Measurements from ENCODE around the gene MDM4. TPM values are rescaled to one million over a fixed set of nuclear protein-coding genes. Genes with fewer than 3 reads are reported as not detected.
A peak's percentile ranks its signal among the peaks of the same experiment; 100 is the strongest.

Gene MDM4
- total RNA-seq, 4 donors from 2014 or later = 21.6 to 51.1 (median 28.5) TPM

DNA sequence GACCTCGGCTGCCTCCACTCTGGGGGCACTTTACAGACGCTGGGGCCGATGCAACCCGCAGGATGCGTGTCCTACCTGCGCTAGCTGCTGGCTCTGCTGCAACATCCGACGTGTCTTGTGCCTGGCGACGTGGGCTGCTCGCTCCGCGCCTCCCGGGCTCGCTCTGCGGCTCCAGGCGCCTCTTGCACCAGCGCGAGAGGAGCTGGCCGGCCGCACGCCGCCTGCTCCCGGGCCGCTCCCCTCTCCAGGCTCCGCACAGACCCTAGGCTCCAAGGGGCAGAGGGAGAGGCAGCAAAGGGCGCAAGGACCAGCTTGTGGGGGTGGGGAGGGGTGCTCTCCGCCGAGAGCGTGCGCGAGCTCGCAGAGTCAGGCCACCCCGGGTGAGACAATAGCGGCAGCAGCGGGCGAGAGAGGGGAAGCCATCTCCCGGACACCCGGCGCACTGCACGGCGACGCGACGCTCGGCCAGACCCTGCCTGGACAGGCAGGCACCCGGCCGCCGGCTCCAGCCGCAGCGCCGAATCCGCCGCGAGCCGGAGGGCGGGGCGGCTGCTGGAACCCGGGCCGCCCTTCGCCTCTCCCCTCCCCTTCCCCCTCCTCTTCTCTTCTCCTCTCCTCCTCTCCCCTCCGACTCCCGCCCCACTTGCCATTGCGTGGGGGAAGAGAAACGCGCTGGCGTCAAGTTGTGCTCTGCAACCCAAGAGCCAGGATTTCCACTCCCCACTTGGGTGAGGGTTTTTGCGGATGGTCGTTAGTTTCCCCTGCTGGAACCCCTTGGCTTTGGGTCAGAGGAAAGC lies 21.7 kb upstream of the MDM4 start, which contains the start of gene PIK3C2B:
Gene PIK3C2B, minus strand, starts transcription at position 525 of the 797 bp plus-strand sequence. CDS start 25,003 bp downstream, outside the sequence.
- Histone ChIP-seq H3K4me1 (peaks cover 29 to 54% (median 42%) of the 10 kb centered on the region in 4 donors), H3K9me3 (no peaks in the 10 kb centered on the region), H3K36me3 (no peaks in the 10 kb centered on the region), H3K4me3 (peak within 1 kb of the TSS; percentile 71 to 87 (median 83)), H3K27me3 (no peaks in the 10 kb centered on the region), H3K27ac (replicated peaks in 1 of 4) (peak within 1 kb of the TSS; percentile 85 to 95 (median 92))
- no peak for DNase-seq (ENCODE audit: extremely low spot score)
- 1% methylated on average over 29 of the region's 69 CpGs for WGBS
- intact Hi-C loops (cut with DNase I) = loop anchor here (2.0 kb wide), 1 partner anchor 48 kb away; no protein-coding TSS in a partner anchor
- TF ChIP-seq POLR2AphosphoS5 (IDR thresholded peaks at IDR 0.05) (peak; percentile 36 to 69), EP300 (IDR thresholded peaks at IDR 0.05) (no peak), POLR2A (IDR thresholded peaks at IDR 0.05; ENCODE audit: low read depth) (peak; percentile 26)
- TF ChIP-seq, protein P1, sequence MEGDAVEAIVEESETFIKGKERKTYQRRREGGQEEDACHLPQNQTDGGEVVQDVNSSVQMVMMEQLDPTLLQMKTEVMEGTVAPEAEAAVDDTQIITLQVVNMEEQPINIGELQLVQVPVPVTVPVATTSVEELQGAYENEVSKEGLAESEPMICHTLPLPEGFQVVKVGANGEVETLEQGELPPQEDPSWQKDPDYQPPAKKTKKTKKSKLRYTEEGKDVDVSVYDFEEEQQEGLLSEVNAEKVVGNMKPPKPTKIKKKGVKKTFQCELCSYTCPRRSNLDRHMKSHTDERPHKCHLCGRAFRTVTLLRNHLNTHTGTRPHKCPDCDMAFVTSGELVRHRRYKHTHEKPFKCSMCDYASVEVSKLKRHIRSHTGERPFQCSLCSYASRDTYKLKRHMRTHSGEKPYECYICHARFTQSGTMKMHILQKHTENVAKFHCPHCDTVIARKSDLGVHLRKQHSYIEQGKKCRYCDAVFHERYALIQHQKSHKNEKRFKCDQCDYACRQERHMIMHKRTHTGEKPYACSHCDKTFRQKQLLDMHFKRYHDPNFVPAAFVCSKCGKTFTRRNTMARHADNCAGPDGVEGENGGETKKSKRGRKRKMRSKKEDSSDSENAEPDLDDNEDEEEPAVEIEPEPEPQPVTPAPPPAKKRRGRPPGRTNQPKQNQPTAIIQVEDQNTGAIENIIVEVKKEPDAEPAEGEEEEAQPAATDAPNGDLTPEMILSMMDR (IDR thresholded peaks at IDR 0.05) = peak; percentile 28 to 70 (median 39)

- intact Hi-C loops (cut with DNase I) = loop anchor here (2.0 kb wide), 1 partner anchor 48 kb away; no protein-coding TSS in a partner anchor
These were observed 21.0 kb upstream of the MDM4 start for GRCh38 chr1:204495078-204495753.

DNA sequence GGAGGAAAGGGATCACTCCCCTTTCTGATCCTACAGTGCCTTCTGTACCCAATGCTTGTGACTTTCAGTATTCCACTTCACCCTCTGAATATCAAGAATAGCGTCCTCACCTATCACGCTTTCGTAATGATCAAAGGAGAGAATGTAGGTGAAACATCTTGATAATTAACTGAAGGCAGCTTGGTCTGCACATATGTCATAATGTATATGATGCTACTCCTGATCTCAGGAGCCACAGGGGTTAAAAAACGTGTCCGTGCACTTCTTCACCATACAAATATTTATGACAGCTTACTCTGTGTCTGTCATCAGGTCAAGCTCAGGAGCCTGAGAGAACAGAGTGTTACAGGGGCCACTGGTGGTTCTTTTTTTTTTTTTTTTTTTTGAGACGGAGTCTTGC lies 20.4 kb upstream of the MDM4 start:
- no peak for DNase-seq (ENCODE audit: extremely low spot score)
- intact Hi-C loops (cut with DNase I) = loop anchor here (2.0 kb wide), 1 partner anchor 49 kb away; no protein-coding TSS in a partner anchor
- Histone ChIP-seq H3K36me3 (no peaks in the 10 kb centered on the region), H3K27ac (replicated peaks in 1 of 4) (peak overlapping the region in 1 of 4 donors; percentile 94), H3K4me3 (peak overlapping the region in 2 of 4 donors; percentile 83 to 87), H3K27me3 (no peaks in the 10 kb centered on the region), H3K4me1 (peaks cover 29 to 45% (median 38%) of the 10 kb centered on the region in 4 donors), H3K9me3 (no peaks in the 10 kb centered on the region)
- TF ChIP-seq POLR2AphosphoS5 (IDR thresholded peaks at IDR 0.05) = no peak
- TF ChIP-seq, protein P1 (IDR thresholded peaks at IDR 0.05) = no peak
- no peak for TF ChIP-seq POLR2A (IDR thresholded peaks at IDR 0.05; ENCODE audit: low read depth)
- no peak for TF ChIP-seq EP300 (IDR thresholded peaks at IDR 0.05)
- WGBS = 60% methylated on average over 6 of the region's 6 CpGs

More at GRCh38 chr1:204495078-204495753, 21.0 kb upstream of the MDM4 start:
- Histone ChIP-seq H3K9me3 (no peaks in the 10 kb centered on the region), H3K36me3 (no peaks in the 10 kb centered on the region), H3K4me1 (peaks cover 29 to 47% (median 39%) of the 10 kb centered on the region in 4 donors), H3K27me3 (no peaks in the 10 kb centered on the region), H3K27ac (replicated peaks in 1 of 4) (peak overlapping the region; percentile 85 to 95 (median 92)), H3K4me3 (peak overlapping the region; percentile 71 to 87 (median 83))
- TF ChIP-seq EP300 (IDR thresholded peaks at IDR 0.05) (no peak), POLR2A (IDR thresholded peaks at IDR 0.05; ENCODE audit: low read depth) (no peak), POLR2AphosphoS5 (IDR thresholded peaks at IDR 0.05) (no peak)
- TF ChIP-seq, protein P1 (IDR thresholded peaks at IDR 0.05) = no peak
- no peak for DNase-seq (ENCODE audit: extremely low spot score)
- WGBS = 5% methylated on average over 17 of the region's 17 CpGs

DNA sequence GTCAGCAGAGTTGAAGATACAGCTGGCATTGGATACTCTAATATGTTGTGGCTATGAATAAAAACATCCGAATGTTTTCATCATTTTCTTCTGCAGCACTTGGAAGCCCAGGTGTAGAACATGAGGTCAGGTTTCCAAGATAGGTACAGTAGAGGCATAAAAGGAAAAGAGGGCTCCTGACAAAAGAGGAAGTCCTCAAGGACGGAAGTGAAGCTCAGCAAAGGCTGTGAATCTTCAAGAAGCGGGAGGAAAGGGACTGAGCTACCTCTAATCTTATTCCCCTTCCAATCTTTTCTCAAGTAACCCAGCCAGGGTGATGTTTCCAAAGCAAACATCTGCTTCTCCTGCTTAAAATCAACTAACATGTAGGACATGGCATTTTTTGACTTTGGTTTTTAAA lies 17.2 kb upstream of the MDM4 start:
- intact Hi-C loops (cut with DNase I) = no loop called here
- H3K4me3 ChIP-seq = no peak overlapping the region
- 80% methylated on average over 3 of the region's 3 CpGs for WGBS

More for the DNA sequence above, 17.2 kb upstream of the MDM4 start:
- Histone ChIP-seq H3K27me3 (no peaks in the 10 kb centered on the region), H3K9me3 (no peaks in the 10 kb centered on the region), H3K4me1 (peaks cover 11 to 22% (median 13%) of the 10 kb centered on the region in 4 donors), H3K36me3 (no peaks in the 10 kb centered on the region), H3K27ac (replicated peaks in 1 of 4) (no peak overlapping the region)
- TF ChIP-seq EP300 (IDR thresholded peaks at IDR 0.05) (no peak), POLR2AphosphoS5 (IDR thresholded peaks at IDR 0.05) (no peak), POLR2A (IDR thresholded peaks at IDR 0.05; ENCODE audit: low read depth) (no peak)
- TF ChIP-seq, protein P1 (IDR thresholded peaks at IDR 0.05) = no peak
- DNase-seq (ENCODE audit: extremely low spot score) = no peak
